ENCODE results near the gene CYLD.

- TF ChIP-seq CTCF (IDR thresholded peaks at IDR 0.05) (no peak), EP300 (IDR thresholded peaks at IDR 0.05) (no peak)
Observed at GRCh38 chr16:50695017-50696000, 46.6 kb upstream of the CYLD start.

Measured in sigmoid colon (tissue), 4 donors.